ENCODE results near the gene FGFR4.
A peak's percentile ranks its signal among the peaks of the same experiment; 100 is the strongest.

FGFR4 gene

DNA sequence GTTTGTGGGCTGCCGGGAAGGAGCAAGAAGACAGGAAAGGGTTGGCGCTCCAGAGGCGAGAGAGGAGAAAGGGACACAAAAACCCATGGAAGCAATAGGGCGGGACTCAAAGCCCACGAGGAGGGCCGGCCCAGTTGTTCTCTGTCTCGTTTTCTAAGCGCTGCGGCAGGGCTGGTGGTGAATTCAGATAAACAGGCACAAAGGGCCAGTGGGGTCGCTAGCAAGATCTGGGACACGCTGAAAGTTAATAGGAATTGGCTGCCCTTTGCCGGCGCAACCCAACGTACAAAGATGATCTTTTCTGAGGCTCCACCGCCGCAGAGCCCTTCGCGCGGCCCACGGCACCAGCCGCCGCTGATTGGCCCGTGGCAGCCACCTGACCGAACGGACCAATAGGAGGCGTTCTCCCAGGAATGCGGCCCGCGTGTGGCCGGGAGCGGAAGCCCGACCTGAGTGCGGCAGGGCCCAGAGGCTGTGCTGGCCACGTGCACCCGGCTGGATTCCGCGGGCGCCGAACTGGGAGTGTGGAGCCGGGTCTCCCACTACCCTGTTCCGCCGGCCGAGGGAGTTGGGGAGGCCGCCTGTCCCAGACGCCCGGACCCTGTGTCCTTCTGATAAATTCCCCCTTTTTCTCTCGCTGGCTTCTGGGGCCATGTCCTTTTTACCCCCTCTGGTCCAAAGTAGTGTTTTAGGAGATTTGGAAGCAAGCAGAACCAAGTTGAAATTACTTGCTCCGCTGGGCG lies 30.1 kb downstream of the FGFR4 start:
- no peaks in the 10 kb centered on the region for H3K9me2 ChIP-seq (ENCODE audit: low read depth, low read length)
- H3K4me3 ChIP-seq (ENCODE audit: low read depth, low read length, poor library complexity, severe bottlenecking) = peak overlapping the region; percentile 3
- no peaks in the 10 kb centered on the region for H3F3A ChIP-seq (ENCODE audit: insufficient read depth, low read length)
- no peaks in the 10 kb centered on the region for H4K20me1 ChIP-seq (ENCODE audit: insufficient read depth, low read length)
- H3K27ac ChIP-seq (ENCODE audit: low read depth, low read length, poor library complexity, severe bottlenecking) = peak overlapping the region; percentile 14
- no peaks in the 10 kb centered on the region for H3K36me3 ChIP-seq (ENCODE audit: insufficient read depth, low read length)
- peaks cover 21% of the 10 kb centered on the region for H3K4me1 ChIP-seq (ENCODE audit: insufficient read depth, low read length, severe bottlenecking)
- H3K27me3 ChIP-seq (ENCODE audit: insufficient read depth, low read length) = no peaks in the 10 kb centered on the region
- H2AFZ ChIP-seq (ENCODE audit: low read length) = 0 out of 2 replicates have a peak overlapping the region, but pooled peaks have one; percentile 38
- H3K9ac ChIP-seq (ENCODE audit: low read length) = peak overlapping the region; percentile 27; the same call in 1 of the 2 replicates
- H3K79me2 ChIP-seq (ENCODE audit: insufficient read depth, low read length) = no peaks in the 10 kb centered on the region
- H3K4me2 ChIP-seq (ENCODE audit: low read length) = peak overlapping the region; percentile 22
- H3K9me3 ChIP-seq (ENCODE audit: low read length) = no peaks in the 10 kb centered on the region
- TF ChIP-seq EZH2 (IDR thresholded peaks at IDR 0.05; ENCODE audit: borderline replicate concordance, low read length) = no peak
- TF ChIP-seq, protein P1, sequence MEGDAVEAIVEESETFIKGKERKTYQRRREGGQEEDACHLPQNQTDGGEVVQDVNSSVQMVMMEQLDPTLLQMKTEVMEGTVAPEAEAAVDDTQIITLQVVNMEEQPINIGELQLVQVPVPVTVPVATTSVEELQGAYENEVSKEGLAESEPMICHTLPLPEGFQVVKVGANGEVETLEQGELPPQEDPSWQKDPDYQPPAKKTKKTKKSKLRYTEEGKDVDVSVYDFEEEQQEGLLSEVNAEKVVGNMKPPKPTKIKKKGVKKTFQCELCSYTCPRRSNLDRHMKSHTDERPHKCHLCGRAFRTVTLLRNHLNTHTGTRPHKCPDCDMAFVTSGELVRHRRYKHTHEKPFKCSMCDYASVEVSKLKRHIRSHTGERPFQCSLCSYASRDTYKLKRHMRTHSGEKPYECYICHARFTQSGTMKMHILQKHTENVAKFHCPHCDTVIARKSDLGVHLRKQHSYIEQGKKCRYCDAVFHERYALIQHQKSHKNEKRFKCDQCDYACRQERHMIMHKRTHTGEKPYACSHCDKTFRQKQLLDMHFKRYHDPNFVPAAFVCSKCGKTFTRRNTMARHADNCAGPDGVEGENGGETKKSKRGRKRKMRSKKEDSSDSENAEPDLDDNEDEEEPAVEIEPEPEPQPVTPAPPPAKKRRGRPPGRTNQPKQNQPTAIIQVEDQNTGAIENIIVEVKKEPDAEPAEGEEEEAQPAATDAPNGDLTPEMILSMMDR (IDR thresholded peaks at IDR 0.05; ENCODE audit: low read length) = no peak

DNA sequence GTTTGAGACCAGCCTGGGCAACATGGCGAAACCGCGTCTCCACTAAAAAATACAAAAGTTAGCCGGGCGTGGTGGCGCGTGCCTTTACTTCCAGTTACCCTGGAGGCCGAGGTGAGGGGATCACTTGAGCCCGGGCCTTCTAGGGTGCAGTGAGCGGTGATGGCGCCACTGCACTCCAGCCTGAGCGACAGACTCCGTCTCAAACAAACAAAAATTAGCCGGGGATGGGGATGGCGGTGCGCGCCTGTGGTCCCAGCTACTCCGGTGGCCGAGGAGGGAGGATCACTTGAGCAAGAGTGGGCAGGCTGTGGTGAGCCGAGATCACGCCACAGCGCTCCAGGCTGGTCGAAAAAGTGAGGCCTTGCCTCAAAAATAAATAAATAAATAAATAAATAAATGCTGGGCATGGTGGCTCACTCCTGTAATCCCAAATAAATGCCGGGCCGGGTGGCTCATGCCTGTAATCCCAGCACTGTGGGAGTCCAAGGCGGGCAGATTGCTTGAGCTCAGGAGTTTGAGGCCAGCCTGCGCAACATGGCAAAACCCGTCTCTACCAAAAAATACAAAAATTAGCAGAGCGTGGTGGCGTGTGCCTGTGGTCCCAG lies 30.8 kb downstream of the FGFR4 start:
- no peaks in the 10 kb centered on the region for H3F3A ChIP-seq (ENCODE audit: insufficient read depth, low read length)
- no peaks in the 10 kb centered on the region for H3K79me2 ChIP-seq (ENCODE audit: insufficient read depth, low read length)
- H3K27ac ChIP-seq (ENCODE audit: low read depth, low read length, poor library complexity, severe bottlenecking) = no peak overlapping the region
- H3K36me3 ChIP-seq (ENCODE audit: insufficient read depth, low read length) = no peaks in the 10 kb centered on the region
- H3K27me3 ChIP-seq (ENCODE audit: insufficient read depth, low read length) = no peaks in the 10 kb centered on the region
- TF ChIP-seq, protein P1 (IDR thresholded peaks at IDR 0.05; ENCODE audit: low read length) = no peak
- TF ChIP-seq EZH2 (IDR thresholded peaks at IDR 0.05; ENCODE audit: borderline replicate concordance, low read length) = no peak
- no peak overlapping the region for H3K4me2 ChIP-seq (ENCODE audit: low read length)
- H3K4me1 ChIP-seq (ENCODE audit: insufficient read depth, low read length, severe bottlenecking) = peaks cover 21% of the 10 kb centered on the region
- H3K4me3 ChIP-seq (ENCODE audit: low read depth, low read length, poor library complexity, severe bottlenecking) = no peak overlapping the region
- H4K20me1 ChIP-seq (ENCODE audit: insufficient read depth, low read length) = no peaks in the 10 kb centered on the region
- no peaks in the 10 kb centered on the region for H3K9me2 ChIP-seq (ENCODE audit: low read depth, low read length)
- no peak overlapping the region for H2AFZ ChIP-seq (ENCODE audit: low read length)
- H3K9me3 ChIP-seq (ENCODE audit: low read length) = no peaks in the 10 kb centered on the region
- H3K9ac ChIP-seq (ENCODE audit: low read length) = no peak overlapping the region

DNA sequence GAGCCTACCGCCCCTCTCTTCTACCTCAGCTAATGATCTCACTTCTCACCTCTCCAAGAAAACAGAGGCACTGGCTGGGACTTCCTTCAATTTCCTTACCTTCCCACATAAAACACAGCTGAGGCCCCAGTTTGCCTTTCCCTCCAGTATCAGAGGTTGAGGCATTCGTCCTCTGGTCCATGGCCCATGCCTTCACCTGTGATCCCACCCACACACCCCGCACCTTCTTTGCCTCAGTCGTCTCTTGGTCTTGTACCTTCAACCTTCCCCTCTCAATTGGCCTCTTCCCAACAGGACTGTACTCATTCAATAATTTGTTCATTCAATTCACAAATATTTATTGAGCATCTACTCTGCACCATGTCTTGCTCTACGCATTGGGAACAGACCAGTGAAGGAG lies 35.9 kb downstream of the FGFR4 start:
- Histone ChIP-seq H3K9ac (ENCODE audit: low read length) (no peak overlapping the region), H3K79me2 (ENCODE audit: insufficient read depth, low read length) (no peaks in the 10 kb centered on the region), H3K4me3 (ENCODE audit: low read depth, low read length, poor library complexity, severe bottlenecking) (no peak overlapping the region), H4K20me1 (ENCODE audit: insufficient read depth, low read length) (no peaks in the 10 kb centered on the region), H3K36me3 (ENCODE audit: insufficient read depth, low read length) (no peaks in the 10 kb centered on the region), H3K4me1 (ENCODE audit: insufficient read depth, low read length, severe bottlenecking) (peaks cover 23% of the 10 kb centered on the region), H3F3A (ENCODE audit: insufficient read depth, low read length) (no peaks in the 10 kb centered on the region; the same call in 1 of the 2 replicates), H3K27me3 (ENCODE audit: insufficient read depth, low read length) (no peaks in the 10 kb centered on the region), H3K27ac (ENCODE audit: low read depth, low read length, poor library complexity, severe bottlenecking) (peak overlapping the region; percentile 84), H3K9me3 (ENCODE audit: low read length) (no peaks in the 10 kb centered on the region), H3K4me2 (ENCODE audit: low read length) (no peak overlapping the region), H3K9me2 (ENCODE audit: low read depth, low read length) (no peaks in the 10 kb centered on the region), H2AFZ (ENCODE audit: low read length) (no peak overlapping the region)
- no peak for TF ChIP-seq EZH2 (IDR thresholded peaks at IDR 0.05; ENCODE audit: borderline replicate concordance, low read length)
- TF ChIP-seq, protein P1 (IDR thresholded peaks at IDR 0.05; ENCODE audit: low read length) = no peak
